Fibroblast of villous mesenchyme (primary cell): ENCODE data around the gene IFT43. TPM values are rescaled to one million over a fixed set of nuclear protein-coding genes. Genes with fewer than 3 reads are reported as not detected.
A peak's percentile ranks its signal among the peaks of the same experiment; 100 is the strongest.

Experiments
- DNase-seq: peaks from one replicate; pipeline ENCODE4 v3.0.0-alpha.2; 2010; ENCODE audit warnings: low read depth
- H3K4me3 ChIP-seq: 2 replicates; pipeline ENCODE4 v1.5.1; 2011; ENCODE audit warnings: low read depth, mild to moderate bottlenecking, low read length
- total RNA-seq: library from RNA; depleted of rRNA; stranded (reverse); fragments of >200 nt; gene quantifications from 2 replicates; pipeline ENCODE4 v1.2.3, GENCODE V29; 2012
- TF ChIP-seq, protein P1 (sequence below): IDR thresholded peaks from 2 replicates; pipeline ENCODE4 v1.5.1; 2012; ENCODE audit warnings: low read depth, mild to moderate bottlenecking, low read length; ENCODE audit not compliant: insufficient read depth

IFT43 gene
- total RNA-seq, 1 donor: 51.0 TPM

DNA sequence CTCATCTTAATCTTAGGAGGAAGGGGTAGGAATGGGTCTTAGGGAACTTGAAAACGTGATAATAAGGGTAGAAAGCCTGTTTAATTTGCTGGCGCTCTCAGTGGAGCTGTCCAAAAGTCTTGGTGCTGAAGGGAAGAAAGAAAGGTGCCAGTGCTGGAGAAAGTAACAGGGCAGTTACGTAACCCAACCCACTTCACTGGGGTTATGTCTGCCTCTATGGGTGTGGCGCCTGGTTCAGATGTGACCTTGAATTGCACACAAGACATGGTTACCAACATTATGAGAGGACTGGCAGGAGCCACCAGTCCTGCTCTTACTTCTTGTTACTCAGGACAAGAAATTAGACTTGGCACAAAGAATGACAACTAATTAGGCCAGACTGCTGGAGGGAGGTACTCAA lies 147.5 kb downstream of the IFT43 start:
- TF ChIP-seq, protein P1, sequence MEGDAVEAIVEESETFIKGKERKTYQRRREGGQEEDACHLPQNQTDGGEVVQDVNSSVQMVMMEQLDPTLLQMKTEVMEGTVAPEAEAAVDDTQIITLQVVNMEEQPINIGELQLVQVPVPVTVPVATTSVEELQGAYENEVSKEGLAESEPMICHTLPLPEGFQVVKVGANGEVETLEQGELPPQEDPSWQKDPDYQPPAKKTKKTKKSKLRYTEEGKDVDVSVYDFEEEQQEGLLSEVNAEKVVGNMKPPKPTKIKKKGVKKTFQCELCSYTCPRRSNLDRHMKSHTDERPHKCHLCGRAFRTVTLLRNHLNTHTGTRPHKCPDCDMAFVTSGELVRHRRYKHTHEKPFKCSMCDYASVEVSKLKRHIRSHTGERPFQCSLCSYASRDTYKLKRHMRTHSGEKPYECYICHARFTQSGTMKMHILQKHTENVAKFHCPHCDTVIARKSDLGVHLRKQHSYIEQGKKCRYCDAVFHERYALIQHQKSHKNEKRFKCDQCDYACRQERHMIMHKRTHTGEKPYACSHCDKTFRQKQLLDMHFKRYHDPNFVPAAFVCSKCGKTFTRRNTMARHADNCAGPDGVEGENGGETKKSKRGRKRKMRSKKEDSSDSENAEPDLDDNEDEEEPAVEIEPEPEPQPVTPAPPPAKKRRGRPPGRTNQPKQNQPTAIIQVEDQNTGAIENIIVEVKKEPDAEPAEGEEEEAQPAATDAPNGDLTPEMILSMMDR: no peak
- H3K4me3 ChIP-seq: no peak overlapping the region
- peak; percentile 51 for DNase-seq

Other genes starting within 250 kb of the IFT43 start
- 7.7 and 14.2 TPM in 2 replicates for gene TGFB3, start 3.8 kb upstream of the IFT43 start, total RNA-seq
- 39.0 and 59.2 TPM in 2 replicates for gene GPATCH2L, start 166.2 kb downstream of the IFT43 start, total RNA-seq